Measurements from ENCODE around the gene ZSWIM3. TPM values are rescaled to one million over a fixed set of nuclear protein-coding genes. Genes with fewer than 3 reads are reported as not detected.

The ZSWIM3 gene
- total RNA-seq, result 1 to 10 TPM; 2.2 to 8.3 (median 5.7) TPM

GRCh38 chr20:45857114-45857881 lies at the start of gene ZSWIM3, which contains the start of gene ACOT8:
Gene ZSWIM3 (plus strand): TSS chr20:45857614. CDS start chr20:45857826, 212 bp downstream.
Gene ACOT8 (minus strand): TSS chr20:45857392. CDS start chr20:45857315, 77 bp downstream.
- H3K4me3 ChIP-seq, result peak within 1 kb of the TSS; percentile 72 to 95 (median 87)
- peaks cover 0 to 7% (median 0%) of the 10 kb centered on the region in 4 donors for H3K36me3 ChIP-seq
- TF ChIP-seq POLR2A (IDR thresholded peaks at IDR 0.05) (peak; percentile 84), CTCF (IDR thresholded peaks at IDR 0.05) (no peak), EP300 (IDR thresholded peaks at IDR 0.05; ENCODE audit: low read depth) (no peak), POLR2AphosphoS5 (IDR thresholded peaks at IDR 0.05) (peak; percentile 76 to 87 (median 85))
- H3K27me3 ChIP-seq, result no peaks in the 10 kb centered on the region
- peak within 1 kb of the TSS; percentile 84 to 92 (median 89) for H3K27ac ChIP-seq
- H3K9me3 ChIP-seq, result no peaks in the 10 kb centered on the region
- peak; percentile 95 for DNase-seq
- in situ Hi-C loops (cut with MboI; ENCODE audit: low pct_ligation_motif_present in 1 of 4, low pct_unique_long_range_greater_than_20kb in 1 of 4, low sequenced_read_pairs in 3 of 4) (no loop called here), intact Hi-C loops (cut with DNase I; ENCODE audit: low total_unique reads) (no loop called here)
- WGBS, 2 donors (ENCODE audit: low coverage in 1 of 2), result 1% methylated on average over 30 of the region's 36 CpGs; no CpG with 5 or more reads in 1 of the 2 donors
- peaks cover 13 to 63% (median 33%) of the 10 kb centered on the region in 4 donors for H3K4me1 ChIP-seq

DNA sequence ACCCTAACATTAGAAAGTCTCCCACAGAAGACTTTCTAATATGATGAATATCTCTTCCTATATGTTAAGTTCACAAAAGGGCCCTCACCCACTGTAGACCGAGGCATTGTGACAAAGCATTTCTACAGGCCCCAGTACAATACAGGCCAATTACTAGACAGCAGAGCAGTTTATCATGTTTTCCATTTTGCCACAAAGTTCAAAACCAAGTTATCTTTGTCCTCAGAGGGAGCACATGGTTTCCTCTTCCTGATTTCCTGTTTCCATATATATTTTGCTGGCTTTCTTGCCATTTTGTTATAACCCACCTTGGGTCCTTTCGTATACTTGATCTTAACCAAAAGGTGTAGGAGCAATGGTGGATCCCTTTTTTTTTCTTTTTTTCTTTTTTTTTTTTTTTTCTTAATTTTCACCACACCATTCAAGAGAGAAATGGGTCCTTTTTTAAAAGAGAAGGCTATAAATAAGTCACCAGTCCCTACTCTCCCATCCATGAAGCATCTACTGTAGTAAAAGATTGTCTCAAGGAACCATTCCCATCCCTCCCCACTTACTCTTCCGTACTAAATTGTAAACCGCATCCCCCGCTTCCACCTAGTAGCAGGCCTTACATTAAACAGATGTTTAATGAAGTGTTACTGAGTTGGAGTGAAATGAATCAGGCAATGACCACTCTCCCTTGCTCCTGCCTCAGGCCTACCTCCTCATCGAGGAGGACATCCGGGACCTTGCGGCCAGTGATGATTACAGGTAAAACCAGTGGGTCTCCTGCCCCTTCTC lies 47.0 kb upstream of the ZSWIM3 start:
- intact Hi-C loops (cut with DNase I; ENCODE audit: low total_unique reads), result no loop called here
- H3K27ac ChIP-seq, result no peak overlapping the region
- peaks cover 0 to 51% (median 22%) of the 10 kb centered on the region in 4 donors for H3K36me3 ChIP-seq
- H3K27me3 ChIP-seq, result no peaks in the 10 kb centered on the region
- H3K4me3 ChIP-seq, result no peak overlapping the region
- in situ Hi-C loops (cut with MboI; ENCODE audit: low pct_ligation_motif_present in 1 of 4, low pct_unique_long_range_greater_than_20kb in 1 of 4, low sequenced_read_pairs in 3 of 4), result loop anchor here in 1 of 4 donors (25.0 kb wide), 1 partner anchor 152 kb away; the partner anchor contains the start of gene ZNF335
- H3K9me3 ChIP-seq, result no peaks in the 10 kb centered on the region
- TF ChIP-seq POLR2AphosphoS5 (IDR thresholded peaks at IDR 0.05) (no peak), CTCF (IDR thresholded peaks at IDR 0.05) (no peak), POLR2A (IDR thresholded peaks at IDR 0.05) (no peak), EP300 (IDR thresholded peaks at IDR 0.05; ENCODE audit: low read depth) (no peak)
- WGBS, 2 donors (ENCODE audit: low coverage in 1 of 2), result 90 to 95% methylated on average over 5 to 8 of the region's 8 CpGs
- DNase-seq, result no peak
- H3K4me1 ChIP-seq, result peaks cover 6 to 22% (median 15%) of the 10 kb centered on the region in 4 donors

DNA sequence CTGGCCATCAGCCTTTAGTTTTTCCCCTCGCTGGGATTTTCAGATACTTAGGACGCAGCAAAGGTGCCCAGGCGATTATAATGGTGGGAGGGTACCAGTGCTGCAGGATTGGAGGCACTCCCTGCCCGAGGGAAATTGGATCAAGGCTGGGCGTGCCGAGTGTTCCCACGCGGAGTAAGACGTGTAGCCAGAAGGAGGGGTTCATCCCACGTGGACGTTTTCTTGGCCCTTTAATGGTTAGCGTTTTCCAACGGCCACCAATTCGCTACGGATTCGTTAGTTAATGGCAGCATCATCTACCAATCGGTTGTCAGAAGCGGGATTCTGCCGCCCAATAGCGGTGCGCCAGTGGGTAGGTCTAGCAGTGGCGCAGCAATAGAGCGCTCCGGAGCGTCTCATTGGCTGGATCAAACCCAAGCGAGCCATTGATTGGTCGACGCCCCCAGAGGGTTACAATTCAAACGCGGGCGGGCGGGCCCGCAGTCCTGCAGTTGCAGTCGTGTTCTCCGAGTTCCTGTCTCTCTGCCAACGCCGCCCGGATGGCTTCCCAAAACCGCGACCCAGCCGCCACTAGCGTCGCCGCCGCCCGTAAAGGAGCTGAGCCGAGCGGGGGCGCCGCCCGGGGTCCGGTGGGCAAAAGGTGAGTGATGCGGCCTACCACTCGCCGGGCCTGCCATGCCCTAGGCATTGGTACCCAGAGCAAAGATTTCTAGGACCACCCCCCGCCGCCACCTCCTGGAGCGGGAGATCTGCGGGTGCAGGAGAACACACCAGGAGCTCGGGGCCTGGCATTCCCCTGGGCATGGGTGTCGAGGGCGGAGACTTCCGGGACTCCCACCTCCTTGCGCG lies 45.0 kb upstream of the ZSWIM3 start, which contains the start of gene UBE2C:
TSS of gene UBE2C (plus strand) at position 488 of the 849 bp plus-strand sequence. CDS start at position 540, 52 bp downstream.
- Histone ChIP-seq H3K27ac (peak within 1 kb of the TSS; percentile 71 to 77 (median 74)), H3K36me3 (peaks cover 0 to 34% (median 12%) of the 10 kb centered on the region in 4 donors), H3K27me3 (no peaks in the 10 kb centered on the region), H3K4me1 (peaks cover 6 to 22% (median 15%) of the 10 kb centered on the region in 4 donors), H3K9me3 (no peaks in the 10 kb centered on the region), H3K4me3 (peak within 1 kb of the TSS; percentile 28 to 84 (median 55))
- in situ Hi-C loops (cut with MboI; ENCODE audit: low pct_ligation_motif_present in 1 of 4, low pct_unique_long_range_greater_than_20kb in 1 of 4, low sequenced_read_pairs in 3 of 4) (loop anchor here in 1 of 4 donors (25.0 kb wide), 1 partner anchor 150 kb away; the partner anchor contains the start of gene ZNF335), intact Hi-C loops (cut with DNase I; ENCODE audit: low total_unique reads) (no loop called here)
- peak; percentile 97 for DNase-seq
- WGBS, 2 donors (ENCODE audit: low coverage in 1 of 2), result 2 to 20% methylated on average over 1 to 63 of the region's 65 CpGs
- no peak for TF ChIP-seq EP300 (IDR thresholded peaks at IDR 0.05; ENCODE audit: low read depth)
- no peak for TF ChIP-seq CTCF (IDR thresholded peaks at IDR 0.05)
- TF ChIP-seq POLR2A (IDR thresholded peaks at IDR 0.05), result peak; percentile 35
- TF ChIP-seq POLR2AphosphoS5 (IDR thresholded peaks at IDR 0.05), result peak in 2 of 3 donors; percentile 50 to 72
